GM19395 (cell line): ENCODE results near the gene MORN5.
A peak's percentile ranks its signal among the peaks of the same experiment; 100 is the strongest.

Experiments
- ATAC-seq: cut with Tn5 transposase; IDR thresholded peaks from one replicate; pipeline ENCODE4 v1.9.1; 2021; ENCODE audit warnings: mild to moderate bottlenecking, moderate library complexity; ENCODE audit not compliant: unreplicated experiment

The MORN5 gene

GRCh38 chr9:122213589-122214413, 54.1 kb downstream of the MORN5 start:
- ATAC-seq: peak; percentile 64

DNA sequence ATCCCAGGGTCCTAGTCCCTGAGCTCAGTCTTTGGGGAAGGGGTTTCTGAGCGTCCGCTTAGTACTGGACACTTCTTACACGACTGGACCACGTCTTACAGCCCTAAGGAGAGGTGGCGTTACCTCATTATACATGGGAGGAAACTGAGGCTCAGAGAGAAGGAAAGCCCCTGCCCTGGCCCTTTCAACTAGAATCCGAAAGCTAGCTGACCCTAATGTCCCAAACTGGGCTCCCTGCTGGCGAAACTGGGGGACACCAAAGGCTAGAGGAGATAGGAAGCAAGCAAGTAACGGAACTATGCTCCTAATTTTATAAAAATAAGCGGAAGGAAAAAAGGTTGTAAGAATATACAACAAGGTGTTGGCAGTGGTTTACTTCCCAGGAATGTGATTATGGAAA, 54.8 kb downstream of the MORN5 start:
- ATAC-seq: no peak

DNA sequence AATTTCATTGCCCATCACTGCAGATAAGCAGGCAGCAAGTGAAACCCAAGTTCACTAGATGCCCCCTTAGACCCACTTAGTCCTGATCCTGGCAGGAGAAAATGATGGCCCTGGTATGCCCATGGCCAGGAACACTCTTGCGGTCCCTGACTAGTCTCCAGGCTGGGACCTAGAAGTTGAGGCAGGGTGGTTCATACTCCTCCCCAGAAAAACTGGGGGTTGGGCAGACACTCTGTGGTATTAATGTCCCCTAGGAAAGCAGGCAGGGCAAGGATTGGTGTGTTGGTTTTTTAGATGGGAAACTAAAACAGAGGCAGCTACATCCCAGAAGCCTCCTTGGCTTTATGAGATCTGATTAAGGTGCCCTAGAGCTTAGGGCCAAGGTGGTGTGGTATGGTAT, 56.0 kb downstream of the MORN5 start:
- ATAC-seq: no peak

- ATAC-seq: no peak
Observed at GRCh38 chr9:122216138-122216797, 56.6 kb downstream of the MORN5 start.

GRCh38 chr9:122216798-122217418, 57.2 kb downstream of the MORN5 start:
- ATAC-seq: no peak

DNA sequence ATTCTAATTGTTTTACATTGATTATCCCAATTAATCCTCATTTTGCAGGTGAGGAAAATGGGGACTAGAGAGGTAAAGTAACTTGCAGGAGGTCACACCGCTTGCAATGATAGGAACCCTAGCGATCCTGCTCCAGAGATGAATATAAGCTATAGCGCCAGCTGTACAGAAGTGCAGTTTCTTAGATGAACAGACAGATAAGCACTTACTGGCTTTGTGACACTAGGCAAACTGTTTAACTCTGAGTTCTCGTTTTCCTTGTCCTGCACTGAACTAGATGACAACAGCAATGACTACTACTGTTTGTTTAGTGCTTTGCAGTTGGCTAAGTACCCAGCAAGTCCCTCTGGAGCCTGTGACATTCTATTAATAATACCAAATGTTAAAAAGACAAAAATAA, 57.9 kb downstream of the MORN5 start:
- ATAC-seq: no peak

- no peak for ATAC-seq
Observed at GRCh38 chr9:122218071-122218934, 58.6 kb downstream of the MORN5 start.

DNA sequence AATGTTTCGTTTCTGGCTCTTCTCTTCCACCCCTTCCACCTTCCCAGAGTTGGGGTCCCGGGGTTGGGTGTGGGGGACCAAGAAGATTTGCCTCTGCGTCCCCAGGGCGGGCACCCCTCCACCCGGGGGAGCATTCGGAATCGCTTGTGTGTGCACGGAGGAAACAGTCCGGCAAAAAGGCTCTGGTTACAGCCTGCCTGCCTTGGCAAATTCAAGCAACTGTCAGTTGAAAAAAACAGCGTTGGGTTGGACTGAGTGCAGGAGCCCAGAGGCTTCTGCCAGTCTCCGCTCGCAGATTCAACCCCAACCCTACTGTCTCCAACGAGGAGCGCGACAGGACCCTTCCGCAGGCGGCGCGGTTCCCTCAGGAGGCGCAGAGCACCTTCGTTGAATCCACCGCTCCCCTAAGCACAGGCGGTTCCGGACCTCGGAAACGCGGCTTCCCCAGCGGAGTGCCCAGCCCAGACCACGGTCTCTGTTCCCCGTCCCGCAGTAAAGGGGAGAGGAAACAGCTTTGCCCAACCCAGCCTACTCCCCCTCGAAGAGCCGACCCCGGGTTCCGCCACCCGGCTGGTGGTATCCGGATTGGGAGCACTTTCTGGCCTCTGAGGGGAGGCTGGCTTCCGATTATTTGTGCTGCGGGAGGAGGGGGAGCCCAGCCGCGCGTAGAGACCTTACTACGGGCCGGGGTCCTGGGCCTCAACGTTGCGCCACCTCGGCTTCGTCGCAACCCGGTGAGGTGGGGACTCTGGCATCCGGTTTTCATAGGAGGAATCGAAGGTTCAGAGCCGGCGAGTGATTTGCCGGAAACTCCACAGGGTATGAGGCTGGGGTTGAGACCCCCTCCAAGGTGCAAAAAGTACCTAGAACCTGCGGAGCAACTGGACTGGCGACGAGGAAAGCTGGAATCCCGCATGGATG, 59.5 kb downstream of the MORN5 start:
- ATAC-seq: no peak

DNA sequence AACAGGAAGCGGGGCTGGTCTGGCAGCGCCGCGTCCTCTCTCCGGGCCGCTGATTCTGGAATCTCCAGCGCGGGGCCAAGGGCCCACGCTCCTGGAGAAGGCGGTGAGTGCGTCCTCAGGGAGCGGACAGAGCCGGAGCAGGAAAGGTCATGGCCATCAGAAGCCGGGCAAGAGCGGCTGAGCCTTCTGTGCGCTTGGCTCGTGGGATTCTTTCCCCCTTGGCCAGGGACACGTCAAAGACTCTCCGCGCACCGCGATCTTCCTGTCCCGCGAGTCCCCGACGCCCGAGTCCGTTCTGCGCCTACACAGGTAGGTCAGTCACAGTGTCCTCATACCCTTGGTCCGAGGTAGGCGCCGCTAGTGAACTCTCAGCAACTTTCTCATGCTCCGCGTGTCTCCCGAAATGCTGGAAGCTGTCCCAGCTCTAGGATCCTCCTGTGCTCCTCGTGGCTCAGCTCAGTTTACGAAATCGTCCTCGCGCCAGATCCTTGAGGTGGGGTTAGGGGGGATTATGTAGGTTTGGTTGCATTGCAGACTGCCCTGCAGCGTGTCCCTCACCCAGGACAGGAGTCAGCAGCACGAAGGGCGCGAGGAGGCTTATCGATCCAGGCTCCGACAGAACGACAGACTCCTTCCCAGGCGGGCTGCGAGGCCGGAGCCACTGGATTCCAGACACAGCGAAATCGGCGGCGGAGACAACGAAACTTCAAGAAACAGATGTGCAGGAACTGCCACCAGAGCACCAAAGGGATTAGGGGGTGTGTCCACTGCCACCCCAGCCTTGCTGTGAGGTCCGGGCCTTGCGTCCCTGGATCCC, 60.4 kb downstream of the MORN5 start:
- ATAC-seq: no peak

DNA sequence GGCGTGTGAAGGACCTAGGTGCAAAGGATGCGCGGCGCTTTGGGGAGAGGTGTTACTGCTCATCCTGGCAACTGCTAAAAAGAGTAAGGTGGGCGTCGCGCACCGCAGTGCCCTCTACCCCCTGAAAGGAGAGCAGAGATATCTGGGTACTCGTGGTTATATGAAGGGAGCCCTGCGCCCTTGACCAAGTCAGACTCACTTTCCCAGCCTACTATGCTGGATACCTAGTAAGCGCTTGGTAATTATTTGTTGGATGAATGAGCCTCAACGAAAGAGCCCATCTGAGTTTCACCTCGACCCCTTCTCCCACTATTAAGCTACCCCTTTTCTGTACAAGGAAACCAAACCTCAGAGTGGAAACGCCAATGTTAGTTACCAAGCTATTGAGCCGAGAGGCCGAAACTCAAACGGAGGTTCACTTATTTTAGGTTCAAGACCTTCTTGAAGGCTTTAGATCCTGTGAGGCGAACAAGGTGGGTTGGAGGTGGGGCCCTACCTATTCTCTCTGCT, 61.0 kb downstream of the MORN5 start:
- no peak for ATAC-seq

- ATAC-seq: no peak
Observed at GRCh38 chr9:122221183-122221811, 61.6 kb downstream of the MORN5 start.

DNA sequence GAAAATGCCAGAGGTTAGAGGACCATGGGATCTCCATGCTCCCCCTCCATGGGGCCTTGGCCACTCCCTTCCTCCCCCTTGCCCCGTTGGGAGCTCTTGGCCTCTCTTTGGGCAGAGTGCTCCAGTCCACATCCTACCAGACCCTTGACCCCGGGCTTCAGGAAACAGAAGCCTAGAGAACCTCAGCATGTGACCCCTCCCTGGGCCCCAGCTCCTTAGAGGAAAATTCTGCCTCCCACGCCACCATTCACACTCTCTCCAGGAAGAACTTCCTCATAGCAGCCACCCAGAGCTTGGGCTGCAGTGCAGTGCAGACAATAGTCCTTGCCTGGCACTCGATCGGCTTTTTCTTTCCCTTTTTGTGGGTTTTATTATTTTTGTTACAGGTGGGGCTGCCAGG, 63.1 kb downstream of the MORN5 start:
- ATAC-seq: no peak

- no peak for ATAC-seq
Observed at GRCh38 chr9:122223435-122223834, 63.7 kb downstream of the MORN5 start.

GRCh38 chr9:122225312-122226141, 65.8 kb downstream of the MORN5 start:
- ATAC-seq: no peak

GRCh38 chr9:122226142-122226757, 66.5 kb downstream of the MORN5 start:
- no peak for ATAC-seq

GRCh38 chr9:122226758-122227574, 67.3 kb downstream of the MORN5 start:
- no peak for ATAC-seq
